NCI-H345 treated with DMSO at 0.1 percent for 48 hours (cell line): Measurements from ENCODE around the gene MYO9B.
"Not testable (repeated sequence)": the region's sequence is repeated elsewhere in the genome, so short reads cannot be mapped to it uniquely, and the experiment has no call there.

Source experiments
- DNase-seq: peaks from one replicate; lab custom pipeline; 2025; ENCODE audit not compliant: unreplicated experiment; lab: John Stamatoyannopoulos, UW

MYO9B gene

GRCh38 chr19:17138052-17138846 lies 62.7 kb downstream of the MYO9B start:
- DNase-seq, result not testable (repeated sequence)

GRCh38 chr19:17138937-17139598 lies 63.5 kb downstream of the MYO9B start:
- DNase-seq, result no peak

- not testable (repeated sequence) for DNase-seq
Observed at GRCh38 chr19:17144771-17145170, 69.2 kb downstream of the MYO9B start.

GRCh38 chr19:17145546-17146497 lies 70.2 kb downstream of the MYO9B start:
- no peak for DNase-seq

GRCh38 chr19:17148130-17148529 lies 72.6 kb downstream of the MYO9B start:
- DNase-seq, result no peak

- no peak for DNase-seq
Observed at GRCh38 chr19:17149393-17150135, 74.0 kb downstream of the MYO9B start.

- DNase-seq, result no peak
Observed at GRCh38 chr19:17153996-17154395, 78.4 kb downstream of the MYO9B start.

GRCh38 chr19:17155251-17155650 lies 79.7 kb downstream of the MYO9B start:
- DNase-seq, result no peak

- DNase-seq, result no peak
Observed at GRCh38 chr19:17156296-17156946, 80.8 kb downstream of the MYO9B start.

GRCh38 chr19:17156947-17157302 lies 81.3 kb downstream of the MYO9B start:
- DNase-seq, result no peak

- no peak for DNase-seq
Observed at GRCh38 chr19:17158584-17158983, 83.0 kb downstream of the MYO9B start.

- DNase-seq, result no peak
Observed at GRCh38 chr19:17159466-17160393, 84.2 kb downstream of the MYO9B start.

GRCh38 chr19:17160908-17161307 lies 85.3 kb downstream of the MYO9B start:
- no peak for DNase-seq

GRCh38 chr19:17162131-17162530 lies 86.6 kb downstream of the MYO9B start:
- DNase-seq, result not testable (repeated sequence)

GRCh38 chr19:17162580-17162979 lies 87.0 kb downstream of the MYO9B start:
- no peak for DNase-seq

GRCh38 chr19:17163652-17164051 lies 88.1 kb downstream of the MYO9B start:
- no peak for DNase-seq

GRCh38 chr19:17164639-17165038 lies 89.1 kb downstream of the MYO9B start:
- no peak for DNase-seq

GRCh38 chr19:17165715-17166114 lies 90.1 kb downstream of the MYO9B start:
- DNase-seq, result no peak
